ENCODE measurements around the gene PIK3CG.
A peak's percentile ranks its signal among the peaks of the same experiment; 100 is the strongest.
"Not testable (repeated sequence)": the region's sequence is repeated elsewhere in the genome, so short reads cannot be mapped to it uniquely, and the experiment has no call there.

The PIK3CG gene

DNA sequence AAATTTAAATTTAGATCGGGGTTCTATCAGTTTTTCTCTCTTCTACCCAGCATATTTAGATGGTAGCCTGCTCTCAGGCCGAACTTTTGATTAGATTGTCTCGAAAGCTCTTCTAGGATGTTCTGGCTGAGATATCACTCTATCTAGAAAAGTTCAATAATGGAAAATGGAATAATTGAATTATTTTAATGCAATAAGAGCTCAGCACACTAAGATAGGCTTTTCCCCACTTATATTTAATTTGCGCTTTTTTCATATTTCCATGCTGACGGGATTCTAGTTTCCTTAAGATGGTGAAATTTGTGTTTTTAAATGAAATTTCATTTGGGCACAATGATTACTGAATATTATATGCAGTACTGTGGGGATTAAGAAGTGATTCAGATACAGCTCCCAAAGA, 73.7 kb downstream of the PIK3CG start:
- no peak for DNase-seq (ENCODE audit: low spot score)

DNA sequence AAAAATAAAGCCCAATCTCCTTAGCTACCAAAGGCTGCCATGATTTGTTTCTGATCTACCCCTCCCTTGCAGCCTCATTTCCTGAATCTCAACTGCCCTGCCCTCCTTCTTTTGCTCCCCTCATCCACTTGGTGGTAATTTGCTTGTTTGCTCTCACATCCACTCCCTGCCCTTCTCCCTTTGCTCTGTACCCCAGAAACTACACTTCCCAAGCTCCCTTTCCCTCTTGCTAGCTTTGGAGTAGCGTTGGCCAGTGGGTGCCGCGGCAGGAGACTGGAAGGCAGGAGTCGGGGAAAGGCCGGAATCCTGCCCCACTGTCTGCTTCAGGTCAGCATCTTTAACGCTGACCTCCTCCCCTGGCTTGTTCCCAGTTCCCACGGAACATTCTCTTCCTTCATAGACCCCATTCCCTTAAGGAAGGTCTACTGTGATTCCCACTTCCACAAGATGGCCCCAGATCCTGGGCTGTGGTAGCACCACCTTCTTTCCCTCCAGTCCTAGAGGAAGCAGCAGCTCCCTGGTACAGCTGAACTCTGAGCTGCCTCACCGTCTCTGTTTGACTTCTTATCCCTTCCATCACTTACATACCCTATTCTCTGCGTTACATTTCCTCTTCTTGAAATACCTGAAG, 79.1 kb downstream of the PIK3CG start:
- DNase-seq (ENCODE audit: low spot score): no peak

DNA sequence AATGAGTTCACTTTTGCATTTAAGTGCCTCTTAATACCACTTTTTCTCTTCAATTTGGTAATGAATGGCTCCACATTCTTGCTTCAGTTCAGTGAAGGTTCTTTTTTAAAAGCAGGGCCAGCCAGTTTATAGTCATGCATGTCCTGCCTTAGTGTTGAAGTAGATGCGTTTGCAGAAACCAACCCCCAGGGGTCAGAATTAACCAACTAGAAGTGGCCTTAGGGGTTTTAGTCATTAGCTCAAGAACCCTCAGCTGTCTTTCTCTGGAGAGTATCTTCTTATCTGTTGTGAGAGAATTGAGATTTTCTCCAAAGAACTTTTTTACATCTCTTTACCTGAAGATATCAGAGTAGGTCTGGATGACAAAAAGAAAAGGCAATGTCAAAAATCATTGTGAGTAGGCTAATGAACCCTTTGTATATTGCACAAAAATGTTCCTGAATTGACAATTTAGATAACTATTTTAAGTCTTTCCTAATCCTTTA, 82.2 kb downstream of the PIK3CG start:
- peak; percentile 40 for DNase-seq (ENCODE audit: low spot score)

DNA sequence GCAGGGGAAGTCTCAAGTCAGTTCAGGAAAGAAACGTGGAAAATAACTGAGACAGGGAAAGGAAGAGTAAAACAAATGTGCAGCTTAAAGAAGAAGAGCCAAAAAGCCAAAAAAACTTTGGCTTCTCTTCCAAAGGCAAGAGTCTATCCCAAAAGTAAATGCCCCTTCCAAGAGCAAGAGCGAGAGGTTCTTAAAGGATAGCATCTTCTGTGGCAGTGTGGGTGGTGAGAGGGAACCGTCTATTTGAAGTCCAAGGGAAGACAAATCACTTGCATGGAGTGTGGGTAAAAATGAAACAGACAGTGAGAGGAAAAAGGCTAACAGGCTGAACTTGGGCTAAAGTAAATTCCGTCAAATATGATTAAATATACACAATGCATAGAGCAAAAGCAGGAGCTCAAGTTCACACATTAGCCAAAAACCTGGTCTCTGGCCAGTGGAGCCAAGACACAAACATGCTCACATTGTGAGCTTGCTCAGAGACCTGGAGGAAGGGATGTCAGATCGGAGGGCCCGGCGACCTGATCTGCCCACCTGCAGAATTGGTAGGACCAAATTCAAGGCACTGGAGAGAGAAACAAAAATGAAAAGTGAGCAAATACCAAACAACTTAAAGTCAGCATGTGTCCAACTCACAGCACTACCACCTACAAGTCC, 87.0 kb downstream of the PIK3CG start:
- no peak for DNase-seq (ENCODE audit: low spot score)

DNA sequence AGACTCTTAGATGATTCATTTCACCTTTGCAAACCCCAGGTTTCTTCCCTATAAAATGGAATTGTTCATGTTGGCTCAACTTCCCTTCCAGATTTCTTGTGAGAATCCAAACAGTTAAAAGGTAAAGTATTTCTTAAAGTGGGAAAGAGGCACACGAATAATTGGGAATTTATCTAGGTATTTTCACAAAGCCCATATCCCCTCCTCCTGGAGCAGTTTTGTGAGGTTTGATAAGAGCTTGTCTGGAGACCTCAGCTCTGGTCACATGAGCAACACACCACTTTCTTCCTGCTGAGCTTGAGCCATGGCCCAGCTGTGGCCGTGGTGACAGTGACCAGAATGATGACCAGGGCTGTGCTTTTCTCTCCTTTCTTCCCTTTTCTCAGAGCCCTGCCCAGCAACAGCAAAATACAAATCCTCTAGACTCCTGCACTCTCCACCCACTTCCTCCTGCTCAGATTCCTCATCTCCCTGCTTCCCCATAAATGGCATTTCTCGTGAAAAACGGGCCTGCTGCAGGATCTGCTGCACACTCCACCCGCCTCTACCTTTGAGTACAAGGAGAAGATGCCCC, 87.7 kb downstream of the PIK3CG start:
- no peak for DNase-seq (ENCODE audit: low spot score)

DNA sequence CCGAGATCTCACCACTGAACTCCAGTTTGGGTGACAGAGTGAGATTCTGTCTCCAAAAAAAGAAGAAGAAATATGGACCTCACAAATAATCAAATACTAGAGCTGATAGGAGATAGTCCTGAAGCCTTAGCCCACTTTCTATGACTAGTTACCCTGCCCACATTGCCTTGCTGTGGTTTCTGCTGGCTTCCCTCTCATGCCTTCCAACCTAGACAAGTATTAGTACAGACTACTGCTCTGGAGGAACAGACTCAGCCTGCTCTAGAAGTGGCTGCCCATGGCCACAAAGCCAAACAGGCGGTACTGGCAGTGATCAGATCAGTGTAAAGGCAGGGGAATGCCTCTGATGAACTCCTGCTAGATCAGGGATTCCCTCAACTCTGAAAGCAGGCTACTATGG, 89.8 kb downstream of the PIK3CG start:
- DNase-seq (ENCODE audit: low spot score): no peak

DNA sequence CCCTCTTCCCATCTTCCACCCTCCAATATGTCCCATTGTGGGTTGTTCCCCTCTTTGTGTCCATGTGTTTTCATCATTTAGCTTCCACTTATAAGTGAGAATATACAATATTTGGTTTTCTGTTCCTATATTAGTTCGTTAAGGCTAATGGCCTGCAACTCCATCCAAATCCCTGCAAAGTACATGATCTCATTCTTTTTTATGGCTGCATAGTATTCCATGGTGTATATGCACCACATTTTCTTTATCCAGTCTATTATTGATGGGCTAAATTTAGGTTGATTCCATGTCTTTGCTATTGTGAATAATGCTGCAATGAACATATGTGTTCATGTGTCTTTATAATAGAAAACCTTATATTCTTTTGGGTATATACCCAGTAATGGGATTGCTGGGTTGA, 90.8 kb downstream of the PIK3CG start:
- not testable (repeated sequence) for DNase-seq (ENCODE audit: low spot score)
